HepG2 (cell line): ENCODE data around the gene RNF25. TPM values are rescaled to one million over a fixed set of nuclear protein-coding genes. Genes with fewer than 3 reads are reported as not detected.

Experiments used
- CREM ChIP-seq, 2 experiments: sonication (generic) in 1 of 2; formaldehyde crosslinking in 1 of 2; IDR thresholded peaks; 2 replicates each; pipeline versions ENCODE4 v1.4.0 to v1.6.1; 2016 to 2020; ENCODE audit warnings: antibody characterized with exemption in 1 of 2, mild to moderate bottlenecking in 1 of 2, missing genetic modification reagents in 1 of 2
- DMAP1 ChIP-seq: IDR thresholded peaks from 2 replicates; pipeline ENCODE4 v1.6.1; 2016
- ERF ChIP-seq: IDR thresholded peaks from 2 replicates; pipeline ENCODE4 v1.6.1; 2018; ENCODE audit warnings: missing biosample characterization, missing genetic modification reagents
- GTF3A ChIP-seq: sonication (generic); formaldehyde crosslinking; conservative IDR thresholded peaks from 2 replicates; pipeline ENCODE4 v1.4.0; 2020; ENCODE audit warnings: mild to moderate bottlenecking, missing genetic modification reagents
- GZF1 ChIP-seq: sonication (generic); formaldehyde crosslinking; IDR thresholded peaks from 2 replicates; pipeline ENCODE4 v1.5.1; 2020; ENCODE audit warnings: mild to moderate bottlenecking, missing genetic modification reagents
- ISX ChIP-seq: sonication (generic); formaldehyde crosslinking; conservative IDR thresholded peaks from 2 replicates; pipeline ENCODE4 v1.5.0; 2020; ENCODE audit warnings: missing genetic modification reagents
- JUN ChIP-seq: sonication (generic); formaldehyde crosslinking; IDR thresholded peaks from 2 replicates; pipeline ENCODE4 v1.4.0; 2020; ENCODE audit warnings: mild to moderate bottlenecking, missing genetic modification reagents
- RELA ChIP-seq: sonication (generic); formaldehyde crosslinking; IDR thresholded peaks from 2 replicates; pipeline ENCODE4 v1.4.0; 2020; ENCODE audit warnings: missing genetic modification reagents
- SATB2 ChIP-seq: sonication (generic); formaldehyde crosslinking; IDR thresholded peaks from 2 replicates; pipeline ENCODE4 v1.5.0; 2020; ENCODE audit warnings: missing genetic modification reagents
- SCMH1 ChIP-seq: sonication (generic); formaldehyde crosslinking; IDR thresholded peaks from 2 replicates; pipeline ENCODE4 v1.9.0; 2021; ENCODE audit warnings: missing genetic modification reagents, mild to moderate bottlenecking, borderline replicate concordance
- STAG1 ChIP-seq: sonication (generic); formaldehyde crosslinking; IDR thresholded peaks from 2 replicates; pipeline ENCODE4 v1.4.0; 2020; ENCODE audit warnings: missing genetic modification reagents
- YEATS2 ChIP-seq: sonication (generic); formaldehyde crosslinking; IDR thresholded peaks from 2 replicates; pipeline ENCODE4 v1.4.0; 2020; ENCODE audit warnings: missing genetic modification reagents, borderline replicate concordance
- ZNF773 ChIP-seq: sonication (generic); formaldehyde crosslinking; IDR thresholded peaks from 2 replicates; pipeline ENCODE4 v1.4.0; 2020; ENCODE audit warnings: missing genetic modification reagents, borderline replicate concordance
- polyA plus RNA-seq, 8 experiments: library from polyadenylated mRNA; depleted of rRNA in 3 of 8; stranded (reverse) in 7 of 8; unstranded in 1 of 8; fragments of >200 nt; fragmentation: Illumina TruSeq in 4 of 8; extraction: Trizol in 4 of 8; gene quantifications; 2 replicates each; pipeline versions ENCODE4 v1.2.1 to v1.2.3, GENCODE V29; 2011 to 2016; ENCODE audit warnings: low read depth in 4 of 8, missing spikeins in 1 of 8, mixed read lengths in 1 of 8; ENCODE audit not compliant: insufficient read depth in 1 of 8
- total RNA-seq, 5 experiments: library from RNA; depleted of rRNA; stranded (reverse); fragments of >200 nt; fragmentation: Illumina TruSeq; extraction: Trizol; gene quantifications; 2 replicates each; pipeline ENCODE4 v1.2.3, GENCODE V29; 2016; ENCODE audit warnings: low read depth in 1 of 5
- TF ChIP-seq, protein P1 (sequence below): sonication (generic); formaldehyde crosslinking; IDR thresholded peaks from 2 replicates; pipeline ENCODE4 v1.4.0; 2020; ENCODE audit warnings: mild to moderate bottlenecking, missing genetic modification reagents
- TF ChIP-seq, protein P2 (sequence below): sonication (generic); formaldehyde crosslinking; IDR thresholded peaks from 2 replicates; pipeline ENCODE4 v1.9.0; 2022; ENCODE audit warnings: low read depth, missing genetic modification reagents
- TF ChIP-seq, protein P3 (sequence below): sonication (generic); formaldehyde crosslinking; IDR thresholded peaks from 2 replicates; pipeline ENCODE4 v1.8.1; 2023; ENCODE audit warnings: mild to moderate bottlenecking, moderate library complexity, missing genetic modification reagents
- TF ChIP-seq, protein P4 (sequence below): sonication (generic); formaldehyde crosslinking; IDR thresholded peaks from 2 replicates; pipeline ENCODE4 v1.4.0; 2020; ENCODE audit warnings: missing genetic modification reagents
- TF ChIP-seq, protein P5 (sequence below): sonication (generic); IDR thresholded peaks from 2 replicates; pipeline ENCODE4 v1.6.1; 2016; ENCODE audit warnings: low read depth, borderline replicate concordance

The RNF25 gene
- total and polyA plus RNA-seq, 2 of the 13 experiments (the other 11 are each of a cell fraction or from before 2014, with no cell fraction given): 37.0 to 87.6 TPM

DNA sequence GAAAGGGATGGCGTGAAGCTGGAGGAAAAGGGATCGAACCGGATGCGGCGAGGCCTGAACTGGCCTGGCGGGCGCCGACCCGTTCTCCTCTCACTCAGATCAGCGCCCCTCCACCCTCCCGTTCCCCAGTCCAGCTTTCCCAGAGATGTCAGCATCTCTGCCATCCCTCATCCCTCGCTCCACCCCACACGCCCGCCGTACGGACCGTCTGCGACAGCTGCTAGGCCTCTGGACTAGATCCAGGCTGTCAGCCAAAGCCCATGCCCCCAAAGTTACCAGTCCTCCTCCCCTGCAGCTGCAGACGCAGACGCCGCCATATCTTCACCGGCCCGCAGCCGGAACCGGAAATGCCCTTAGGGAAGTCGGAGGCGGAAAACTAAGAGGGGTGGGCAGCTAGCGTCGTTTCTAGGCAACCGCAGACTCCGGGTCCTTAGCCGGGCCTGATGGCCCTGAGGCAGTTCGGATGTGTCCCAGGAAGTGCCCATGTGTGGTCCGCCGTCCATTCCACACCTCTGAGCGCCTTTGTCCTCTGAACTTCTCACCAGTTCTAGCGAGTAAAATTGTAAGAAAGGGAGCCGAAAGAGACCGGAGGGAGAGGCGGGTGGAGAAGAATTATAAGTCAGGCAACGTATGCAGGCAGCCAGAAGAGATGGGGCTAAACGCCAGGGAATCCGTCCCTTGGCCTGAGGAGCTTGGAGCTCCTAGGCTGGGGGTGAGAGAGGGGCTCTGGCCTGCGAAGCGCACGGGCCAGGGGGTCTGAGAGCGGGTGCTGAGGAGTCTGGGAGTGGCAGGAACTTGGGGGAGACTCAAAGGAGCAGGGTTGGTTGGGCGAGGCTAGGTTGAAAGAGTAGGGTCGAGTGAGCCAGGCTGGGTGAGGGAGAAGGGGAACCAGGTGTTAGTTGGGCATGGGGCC is at the start of gene RNF25, which contains the start of gene STK36 (continued):
- peak; percentile 87 for TF ChIP-seq ERF (CRISPR knock-in tag)
- no peak for TF ChIP-seq DMAP1 (CRISPR knock-in tag)
- TF ChIP-seq CREM (IDR thresholded peaks at IDR 0.05): peak; percentile 76
- no peak for TF ChIP-seq CREM (CRISPR knock-in tag; IDR thresholded peaks at IDR 0.05)
- TF ChIP-seq ZNF773: 0 out of 2 replicates have a peak, but pooled peaks have one; percentile 19
- TF ChIP-seq GZF1 (CRISPR knock-in tag): no peak
- TF ChIP-seq, protein P1, sequence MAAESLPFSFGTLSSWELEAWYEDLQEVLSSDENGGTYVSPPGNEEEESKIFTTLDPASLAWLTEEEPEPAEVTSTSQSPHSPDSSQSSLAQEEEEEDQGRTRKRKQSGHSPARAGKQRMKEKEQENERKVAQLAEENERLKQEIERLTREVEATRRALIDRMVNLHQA (CRISPR knock-in tag): no peak
- peak; percentile 46; the same call in 1 of the 2 replicates for TF ChIP-seq SATB2 (CRISPR knock-in tag)
- no peak for TF ChIP-seq STAG1 (CRISPR knock-in tag)
- TF ChIP-seq, protein P2, sequence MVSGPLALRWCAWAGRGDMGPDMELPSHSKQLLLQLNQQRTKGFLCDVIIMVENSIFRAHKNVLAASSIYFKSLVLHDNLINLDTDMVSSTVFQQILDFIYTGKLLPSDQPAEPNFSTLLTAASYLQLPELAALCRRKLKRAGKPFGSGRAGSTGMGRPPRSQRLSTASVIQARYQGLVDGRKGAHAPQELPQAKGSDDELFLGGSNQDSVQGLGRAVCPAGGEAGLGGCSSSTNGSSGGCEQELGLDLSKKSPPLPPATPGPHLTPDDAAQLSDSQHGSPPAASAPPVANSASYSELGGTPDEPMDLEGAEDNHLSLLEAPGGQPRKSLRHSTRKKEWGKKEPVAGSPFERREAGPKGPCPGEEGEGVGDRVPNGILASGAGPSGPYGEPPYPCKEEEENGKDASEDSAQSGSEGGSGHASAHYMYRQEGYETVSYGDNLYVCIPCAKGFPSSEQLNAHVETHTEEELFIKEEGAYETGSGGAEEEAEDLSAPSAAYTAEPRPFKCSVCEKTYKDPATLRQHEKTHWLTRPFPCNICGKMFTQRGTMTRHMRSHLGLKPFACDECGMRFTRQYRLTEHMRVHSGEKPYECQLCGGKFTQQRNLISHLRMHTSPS: no peak; the same call in 1 of the 2 replicates
- TF ChIP-seq, protein P3, sequence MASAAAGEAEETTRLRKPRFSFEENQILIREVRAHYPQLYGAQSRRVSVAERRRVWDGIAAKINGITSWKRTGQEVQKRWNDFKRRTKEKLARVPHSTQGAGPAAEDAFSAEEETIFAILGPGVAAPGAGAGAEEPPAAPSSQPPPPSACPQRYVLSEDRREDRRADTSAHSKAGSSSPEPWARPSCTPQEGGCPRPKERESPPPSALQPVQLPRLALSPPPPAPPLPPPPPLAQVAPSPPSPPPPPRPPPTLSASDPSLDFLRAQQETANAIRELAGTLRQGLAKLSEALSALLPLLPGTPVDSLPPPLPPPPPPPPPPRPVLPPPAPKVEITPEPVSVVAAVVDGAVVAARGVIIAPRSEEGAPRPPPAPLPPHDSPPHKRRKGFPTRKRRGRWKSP (CRISPR knock-in tag): peak; percentile 87
- TF ChIP-seq JUN (CRISPR knock-in tag): no peak; the same call in 1 of the 2 replicates
- TF ChIP-seq YEATS2 (CRISPR knock-in tag): peak; percentile 93; the same call in 1 of the 2 replicates
- no peak for TF ChIP-seq SCMH1 (CRISPR knock-in tag)
- 0 out of 2 replicates have a peak, but pooled peaks have one; percentile 21 for TF ChIP-seq ISX (CRISPR knock-in tag)
- TF ChIP-seq, protein P4, sequence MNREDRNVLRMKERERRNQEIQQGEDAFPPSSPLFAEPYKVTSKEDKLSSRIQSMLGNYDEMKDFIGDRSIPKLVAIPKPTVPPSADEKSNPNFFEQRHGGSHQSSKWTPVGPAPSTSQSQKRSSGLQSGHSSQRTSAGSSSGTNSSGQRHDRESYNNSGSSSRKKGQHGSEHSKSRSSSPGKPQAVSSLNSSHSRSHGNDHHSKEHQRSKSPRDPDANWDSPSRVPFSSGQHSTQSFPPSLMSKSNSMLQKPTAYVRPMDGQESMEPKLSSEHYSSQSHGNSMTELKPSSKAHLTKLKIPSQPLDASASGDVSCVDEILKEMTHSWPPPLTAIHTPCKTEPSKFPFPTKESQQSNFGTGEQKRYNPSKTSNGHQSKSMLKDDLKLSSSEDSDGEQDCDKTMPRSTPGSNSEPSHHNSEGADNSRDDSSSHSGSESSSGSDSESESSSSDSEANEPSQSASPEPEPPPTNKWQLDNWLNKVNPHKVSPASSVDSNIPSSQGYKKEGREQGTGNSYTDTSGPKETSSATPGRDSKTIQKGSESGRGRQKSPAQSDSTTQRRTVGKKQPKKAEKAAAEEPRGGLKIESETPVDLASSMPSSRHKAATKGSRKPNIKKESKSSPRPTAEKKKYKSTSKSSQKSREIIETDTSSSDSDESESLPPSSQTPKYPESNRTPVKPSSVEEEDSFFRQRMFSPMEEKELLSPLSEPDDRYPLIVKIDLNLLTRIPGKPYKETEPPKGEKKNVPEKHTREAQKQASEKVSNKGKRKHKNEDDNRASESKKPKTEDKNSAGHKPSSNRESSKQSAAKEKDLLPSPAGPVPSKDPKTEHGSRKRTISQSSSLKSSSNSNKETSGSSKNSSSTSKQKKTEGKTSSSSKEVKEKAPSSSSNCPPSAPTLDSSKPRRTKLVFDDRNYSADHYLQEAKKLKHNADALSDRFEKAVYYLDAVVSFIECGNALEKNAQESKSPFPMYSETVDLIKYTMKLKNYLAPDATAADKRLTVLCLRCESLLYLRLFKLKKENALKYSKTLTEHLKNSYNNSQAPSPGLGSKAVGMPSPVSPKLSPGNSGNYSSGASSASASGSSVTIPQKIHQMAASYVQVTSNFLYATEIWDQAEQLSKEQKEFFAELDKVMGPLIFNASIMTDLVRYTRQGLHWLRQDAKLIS (CRISPR knock-in tag): no peak
- TF ChIP-seq RELA: no peak; the same call in 1 of the 2 replicates
- TF ChIP-seq, protein P5, sequence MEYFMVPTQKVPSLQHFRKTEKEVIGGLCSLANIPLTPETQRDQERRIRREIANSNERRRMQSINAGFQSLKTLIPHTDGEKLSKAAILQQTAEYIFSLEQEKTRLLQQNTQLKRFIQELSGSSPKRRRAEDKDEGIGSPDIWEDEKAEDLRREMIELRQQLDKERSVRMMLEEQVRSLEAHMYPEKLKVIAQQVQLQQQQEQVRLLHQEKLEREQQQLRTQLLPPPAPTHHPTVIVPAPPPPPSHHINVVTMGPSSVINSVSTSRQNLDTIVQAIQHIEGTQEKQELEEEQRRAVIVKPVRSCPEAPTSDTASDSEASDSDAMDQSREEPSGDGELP: peak; percentile 25; the same call in 1 of the 2 replicates
- peak; percentile 79; the same call in 1 of the 2 replicates for TF ChIP-seq GTF3A (CRISPR knock-in tag)
